M059J (cell line): ENCODE results near the gene PRIMPOL. TPM values are rescaled to one million over a fixed set of nuclear protein-coding genes. Genes with fewer than 3 reads are reported as not detected.

Experiments
- DNase-seq: peaks from one replicate; pipeline ENCODE4 v3.0.0-alpha.2; 2012; ENCODE audit warnings: low read depth
- total RNA-seq: library from RNA; depleted of rRNA; stranded (reverse); fragments of >200 nt; shearing (Covaris generic); gene quantifications from 2 replicates; pipeline ENCODE4 v1.2.3, GENCODE V29; 2014

The PRIMPOL gene
- total RNA-seq, 1 experiment from 2014 or later = 16.3 TPM

- DNase-seq = no peak
These were observed 17.1 kb downstream of the PRIMPOL start for GRCh38 chr4:184666670-184667069.

GRCh38 chr4:184668096-184668495, 18.6 kb downstream of the PRIMPOL start:
- no peak for DNase-seq

DNA sequence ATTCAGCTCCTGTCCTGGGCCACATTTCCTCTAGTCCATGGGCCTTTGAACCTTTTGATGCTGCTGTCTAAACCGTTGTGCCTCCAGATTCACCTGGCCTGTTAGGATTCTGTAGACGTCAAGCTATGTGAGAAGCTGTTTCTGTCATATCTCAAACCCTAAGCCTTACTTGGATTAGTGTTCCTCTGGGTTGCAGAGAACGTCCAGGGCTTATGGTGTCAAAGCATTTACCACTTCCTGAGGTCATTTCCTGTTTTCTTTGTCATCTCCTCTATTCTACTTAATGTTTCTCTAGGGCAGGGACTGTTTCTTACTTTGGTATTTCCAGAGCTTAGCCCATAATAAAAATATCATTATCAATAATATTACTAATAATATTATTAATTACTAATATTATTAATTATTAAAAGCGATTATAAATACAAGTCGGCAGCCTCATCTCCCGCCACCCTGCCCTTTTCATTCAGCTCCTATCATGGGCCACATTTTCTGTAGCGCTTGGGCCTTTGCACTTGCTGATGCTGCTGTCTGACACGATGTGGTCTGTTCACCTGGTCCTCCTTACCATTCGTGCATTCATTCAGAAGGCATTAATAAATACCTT, 19.1 kb downstream of the PRIMPOL start:
- no peak for DNase-seq

DNA sequence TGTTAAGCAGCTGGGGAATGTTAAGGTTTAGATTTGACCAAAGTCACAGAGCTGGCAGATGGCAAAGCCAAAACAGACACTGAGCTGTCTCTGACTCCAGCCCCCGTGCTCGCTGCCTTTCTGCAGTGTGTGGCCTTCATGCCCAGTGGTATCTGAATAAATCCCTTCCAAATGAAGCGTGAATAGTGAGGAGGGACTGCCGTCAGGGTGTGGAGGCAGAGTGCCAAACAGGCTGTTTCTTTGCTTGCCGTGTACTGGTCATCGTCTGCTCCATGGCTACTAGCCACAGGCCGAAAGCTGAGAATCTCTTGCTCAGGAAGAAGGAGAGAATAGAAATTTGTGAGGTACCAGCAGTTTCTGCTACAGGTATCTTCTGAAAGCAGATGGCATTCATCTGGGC, 19.7 kb downstream of the PRIMPOL start:
- no peak for DNase-seq

DNA sequence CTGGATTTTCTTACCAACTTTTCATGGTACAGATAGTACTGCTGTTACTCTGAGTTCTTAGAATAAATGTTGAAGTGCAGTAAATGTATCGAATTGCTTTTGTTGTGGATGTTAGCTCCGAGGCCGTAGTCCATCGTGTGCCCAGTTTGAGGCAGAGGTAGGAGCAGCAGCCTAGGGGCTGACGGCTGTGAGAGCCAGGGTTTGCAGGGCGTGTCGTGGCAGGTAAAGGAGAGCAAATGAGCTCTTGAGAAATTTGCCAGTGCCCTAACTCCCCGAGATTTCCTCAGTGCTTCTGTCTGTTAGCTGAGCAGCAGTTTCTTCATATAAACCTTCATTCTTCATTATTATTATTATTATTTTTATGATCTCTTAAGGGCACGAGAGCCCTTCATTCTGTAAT, 21.6 kb downstream of the PRIMPOL start:
- no peak for DNase-seq

- no peak for DNase-seq
These were observed 23.2 kb downstream of the PRIMPOL start for GRCh38 chr4:184672741-184673140.

DNA sequence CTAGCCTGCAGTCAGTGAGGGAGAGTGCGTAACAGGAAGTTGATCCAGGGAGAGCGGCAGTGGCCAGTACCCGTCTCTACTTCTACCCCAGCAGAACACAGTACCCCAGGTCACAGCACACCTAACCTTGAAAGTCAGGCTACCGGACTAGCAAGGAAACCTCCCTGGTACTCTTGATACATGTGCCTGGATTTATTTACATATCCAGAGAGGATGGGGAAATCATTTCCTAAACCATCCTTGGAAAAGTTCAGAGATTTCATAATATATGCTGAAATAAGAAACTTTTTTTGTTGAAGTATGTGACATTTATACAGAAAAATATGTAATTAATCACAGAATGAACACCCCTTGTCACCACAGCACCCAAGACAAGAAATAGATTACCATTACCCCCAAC, 24.5 kb downstream of the PRIMPOL start:
- no peak for DNase-seq

DNA sequence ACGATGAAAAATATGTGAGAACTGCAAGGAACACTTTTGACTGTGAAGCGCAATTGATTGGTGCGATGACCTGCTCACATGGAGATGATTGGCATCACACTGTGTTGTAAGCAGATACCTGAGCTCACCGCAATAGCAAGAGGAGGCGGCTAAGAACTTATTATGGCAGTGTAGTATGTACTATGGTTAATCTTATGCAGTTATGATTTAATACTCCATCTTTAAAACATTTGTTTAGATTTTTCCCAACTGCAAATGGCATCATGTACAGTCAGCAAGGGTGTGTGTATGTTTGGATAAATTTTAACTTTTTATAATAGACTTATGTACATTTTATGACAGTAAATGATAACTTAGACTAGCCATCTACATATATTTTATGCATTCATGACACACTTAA, 25.5 kb downstream of the PRIMPOL start:
- no peak for DNase-seq

DNA sequence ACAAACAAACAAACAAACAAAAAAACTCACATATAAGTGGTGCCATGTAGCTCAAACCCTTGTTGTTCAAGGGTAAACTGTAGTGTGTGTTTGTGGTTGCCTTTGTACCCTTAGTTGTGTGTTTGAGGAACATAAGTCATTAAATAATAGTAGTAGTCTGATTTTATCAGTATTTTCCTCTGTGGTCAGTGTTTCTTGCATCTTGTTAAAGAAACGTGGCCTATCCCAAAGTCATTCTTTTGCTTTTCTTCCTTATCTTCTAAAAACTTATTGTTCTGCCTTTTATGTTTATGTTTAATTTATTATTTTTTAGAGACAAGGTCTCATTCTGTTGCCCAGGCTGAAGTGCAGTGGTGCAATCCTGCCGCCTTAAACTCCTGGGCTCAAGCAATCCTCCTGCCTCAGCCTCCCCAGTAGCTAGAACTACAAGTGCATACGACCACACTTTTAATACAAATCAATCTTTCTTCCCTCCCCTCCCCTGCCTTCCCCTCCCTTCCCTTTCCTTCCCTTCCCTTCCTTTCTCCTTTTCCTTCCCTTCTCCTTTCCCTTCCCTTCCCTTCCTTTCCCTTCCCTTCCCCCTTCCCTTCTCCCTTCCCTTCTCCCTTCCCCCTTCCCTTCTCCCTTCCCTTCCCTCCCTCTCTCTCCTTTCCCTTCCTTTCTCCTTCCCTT, 26.4 kb downstream of the PRIMPOL start:
- DNase-seq = no peak

GRCh38 chr4:184680698-184681097, 31.2 kb downstream of the PRIMPOL start:
- no peak for DNase-seq

DNA sequence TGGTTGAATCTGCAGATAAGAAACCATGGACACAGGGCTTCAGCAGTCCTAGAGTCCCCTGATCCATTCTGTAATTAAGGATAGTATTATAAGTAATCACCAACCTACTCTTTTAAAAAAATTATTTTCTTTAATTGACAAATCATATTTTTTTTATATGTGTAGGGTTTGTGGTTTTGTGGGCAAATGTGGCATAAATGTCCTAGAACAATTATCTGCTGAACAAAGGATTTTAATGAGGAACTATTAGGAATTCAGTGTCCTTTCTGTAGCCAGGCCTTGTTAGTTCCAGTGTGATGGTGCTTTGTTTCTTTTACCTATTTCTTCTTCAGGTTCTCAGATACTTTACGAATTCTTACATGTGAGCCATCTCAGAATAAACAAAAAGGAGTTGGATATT, 32.4 kb downstream of the PRIMPOL start:
- no peak for DNase-seq

GRCh38 chr4:184684491-184685189, 35.1 kb downstream of the PRIMPOL start:
- DNase-seq = no peak

- no peak for DNase-seq
These were observed 38.5 kb downstream of the PRIMPOL start for GRCh38 chr4:184688005-184688404.

- DNase-seq = peak; percentile 86
These were observed 38.9 kb downstream of the PRIMPOL start for GRCh38 chr4:184688447-184688846.

- DNase-seq = no peak
These were observed 40.1 kb downstream of the PRIMPOL start for GRCh38 chr4:184689681-184690080.

GRCh38 chr4:184693056-184693455, 43.5 kb downstream of the PRIMPOL start:
- DNase-seq = no peak

DNA sequence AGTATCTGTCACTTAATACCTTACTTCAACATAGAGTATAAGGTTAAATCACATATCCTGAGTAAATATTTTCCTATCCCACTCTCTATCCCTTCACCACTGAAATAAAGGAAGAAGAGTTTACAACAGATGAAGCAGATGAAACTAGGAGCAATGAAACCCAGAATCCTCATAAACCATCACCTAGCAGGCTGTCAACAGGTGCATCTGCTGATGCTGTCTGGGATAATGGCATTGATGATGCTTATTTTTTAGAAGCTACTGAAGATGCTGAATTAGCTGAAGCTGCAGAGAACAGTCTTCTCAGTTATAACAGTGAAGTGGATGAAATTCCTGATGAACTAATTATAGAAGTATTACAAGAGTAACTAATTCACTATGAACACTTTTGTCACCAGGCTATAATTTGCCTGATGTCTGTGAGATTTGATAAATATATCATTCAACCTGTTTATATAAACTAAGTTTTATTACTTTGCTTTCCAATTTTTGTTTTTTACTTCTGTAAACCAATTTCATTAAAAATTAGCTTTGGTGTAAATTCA, 44.9 kb downstream of the PRIMPOL start:
- DNase-seq = no peak

DNA sequence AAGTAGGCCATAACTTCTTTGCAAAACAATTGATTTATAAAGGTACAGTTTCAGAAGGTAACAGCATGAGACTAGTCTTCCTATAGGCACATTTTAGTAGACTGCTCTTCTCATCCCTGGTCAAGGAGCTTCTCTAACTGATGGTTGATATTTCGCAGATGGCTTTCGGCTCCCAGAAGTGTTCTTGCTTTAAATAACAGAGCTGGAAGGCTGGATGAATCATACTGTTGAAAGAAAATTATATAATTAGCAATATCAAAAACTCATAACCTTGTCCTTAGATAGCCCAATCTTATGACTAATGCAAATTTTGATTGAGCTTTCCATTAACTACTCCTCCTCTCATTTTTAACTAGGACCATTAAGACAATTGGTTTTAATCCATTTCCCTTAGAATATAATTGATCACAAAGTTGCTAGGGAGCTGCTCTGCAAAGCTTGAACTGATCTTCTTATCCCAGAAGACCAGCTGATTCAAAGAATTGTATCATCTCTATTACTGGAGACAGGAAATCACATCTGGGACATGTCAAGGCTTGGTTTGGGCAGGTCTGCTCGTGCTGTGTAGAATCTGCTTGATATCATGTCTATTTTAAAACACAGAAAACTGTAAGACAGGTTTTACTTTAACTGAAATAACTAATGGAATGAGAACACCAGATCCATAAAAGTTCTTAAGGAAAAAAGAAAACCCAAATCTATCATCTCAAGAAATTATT, 45.8 kb downstream of the PRIMPOL start:
- no peak for DNase-seq

DNA sequence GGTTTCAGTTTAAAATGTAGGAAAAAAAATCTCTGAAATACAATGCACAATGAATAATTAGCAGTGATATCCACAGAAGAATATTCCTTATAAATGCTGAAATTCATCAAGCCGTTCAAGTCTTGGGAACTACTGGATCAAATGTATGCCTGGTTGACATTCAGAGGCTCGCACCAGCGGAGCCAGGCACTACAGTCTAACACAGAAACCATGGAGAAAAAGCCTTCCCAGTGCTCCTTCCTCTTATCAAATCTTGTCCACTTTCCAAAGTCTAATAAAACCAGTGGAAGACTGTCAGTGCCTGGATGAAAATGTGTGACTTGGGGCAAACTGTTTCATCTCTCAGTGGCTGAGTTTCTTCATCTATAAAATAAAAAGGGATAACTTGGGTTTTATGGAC, 48.4 kb downstream of the PRIMPOL start:
- no peak for DNase-seq

DNA sequence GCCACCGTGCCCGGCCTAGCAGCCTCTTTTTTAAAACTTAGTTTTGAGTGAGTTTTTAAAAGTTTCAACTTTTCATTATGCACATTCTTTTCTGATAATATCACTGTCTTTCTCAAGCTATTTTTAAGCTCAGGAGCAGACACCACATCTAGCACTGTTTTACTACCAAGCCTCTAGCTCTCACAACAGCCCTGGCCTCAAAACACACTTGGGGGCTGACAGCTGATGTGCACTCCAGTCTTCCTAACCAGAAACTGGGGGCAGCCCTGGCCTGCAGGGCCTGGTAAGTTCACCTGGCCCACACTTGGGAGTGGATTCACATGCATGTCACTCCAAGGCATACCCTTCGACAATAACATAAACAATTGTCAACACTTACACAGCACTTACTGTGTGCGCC, 50.4 kb downstream of the PRIMPOL start:
- no peak for DNase-seq

DNA sequence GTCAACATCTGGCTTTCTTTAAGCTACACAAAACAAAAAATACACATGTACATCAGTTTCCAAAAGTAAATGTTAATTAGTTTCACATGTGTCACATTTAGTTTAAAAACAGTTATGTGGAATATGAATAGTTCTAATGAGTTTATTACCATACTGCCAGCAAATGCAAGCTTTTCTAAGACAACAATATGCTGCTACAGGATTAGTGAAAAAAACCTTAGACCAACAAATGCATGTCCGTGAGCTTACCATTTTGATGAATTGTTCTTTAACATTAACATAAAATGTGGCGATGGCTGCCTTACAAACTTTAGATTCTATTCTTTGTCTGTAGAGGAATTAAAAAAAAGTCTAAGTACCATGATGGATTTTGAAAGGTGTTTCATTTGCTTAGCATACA, 52.6 kb downstream of the PRIMPOL start:
- DNase-seq = no peak

- no peak for DNase-seq
These were observed 56.2 kb downstream of the PRIMPOL start for GRCh38 chr4:184705692-184706091.
